ENCODE data around the gene PSAT1. TPM values are rescaled to one million over a fixed set of nuclear protein-coding genes. Genes with fewer than 3 reads are reported as not detected.

Gene PSAT1
- total and polyA plus RNA-seq, 2 experiments from 2014 or later = 120 to 149 TPM

GRCh38 chr9:78321505-78321904, 24.6 kb downstream of the PSAT1 start:
- 93% methylated on average over 7 of the region's 7 CpGs for WGBS (ENCODE audit: low lambda C conversion rate, missing lambda C conversion rate)
- TF ChIP-seq EZH2 (IDR thresholded peaks at IDR 0.05; ENCODE audit: borderline replicate concordance) (no peak), EZH2phosphoT487 (IDR thresholded peaks at IDR 0.05; ENCODE audit: low read depth, severe bottlenecking, unreplicated experiment) (no peak), CTCF (IDR thresholded peaks at IDR 0.05; ENCODE audit: poor library complexity) (no peak)
- H3K4me2 ChIP-seq = no peak overlapping the region
- H3K27ac ChIP-seq = no peak overlapping the region
- no peaks in the 10 kb centered on the region for H3K79me2 ChIP-seq
- no peak overlapping the region for H2AFZ ChIP-seq
- H3K4me1 ChIP-seq (ENCODE audit: insufficient read depth) = no peaks in the 10 kb centered on the region
- H3K9me3 ChIP-seq (ENCODE audit: low read depth) = no peaks in the 10 kb centered on the region
- no peaks in the 10 kb centered on the region for H3K36me3 ChIP-seq (replicated peaks; ENCODE audit: insufficient read depth, low read depth)
- no peaks in the 10 kb centered on the region for H3K27me3 ChIP-seq
- no peaks in the 10 kb centered on the region for H4K20me1 ChIP-seq (ENCODE audit: insufficient read depth, poor library complexity, severe bottlenecking)
- H3K9me2 ChIP-seq (replicated peaks; ENCODE audit: insufficient read depth) = no peaks in the 10 kb centered on the region
- H3K4me3 ChIP-seq = no peak overlapping the region
- DNase-seq (ENCODE audit: low spot score) = no peak

- Histone ChIP-seq H3K79me2 (no peaks in the 10 kb centered on the region), H3K27me3 (no peaks in the 10 kb centered on the region), H3K9me2 (replicated peaks; ENCODE audit: insufficient read depth) (no peaks in the 10 kb centered on the region), H2AFZ (no peak overlapping the region), H3K4me3 (no peak overlapping the region), H4K20me1 (ENCODE audit: insufficient read depth, poor library complexity, severe bottlenecking) (no peaks in the 10 kb centered on the region), H3K9me3 (ENCODE audit: low read depth) (no peaks in the 10 kb centered on the region), H3K4me2 (no peak overlapping the region), H3K4me1 (ENCODE audit: insufficient read depth) (no peaks in the 10 kb centered on the region), H3K27ac (no peak overlapping the region), H3K36me3 (replicated peaks; ENCODE audit: insufficient read depth, low read depth) (no peaks in the 10 kb centered on the region)
- WGBS (ENCODE audit: low lambda C conversion rate, missing lambda C conversion rate) = 97% methylated on average over 10 of the region's 10 CpGs
- no peak for TF ChIP-seq CTCF (IDR thresholded peaks at IDR 0.05; ENCODE audit: poor library complexity)
- no peak for TF ChIP-seq EZH2phosphoT487 (IDR thresholded peaks at IDR 0.05; ENCODE audit: low read depth, severe bottlenecking, unreplicated experiment)
- no peak for TF ChIP-seq EZH2 (IDR thresholded peaks at IDR 0.05; ENCODE audit: borderline replicate concordance)
- no peak for DNase-seq (ENCODE audit: low spot score)
Measured at GRCh38 chr9:78324068-78324650, 27.2 kb downstream of the PSAT1 start.

- 92% methylated on average over 8 of the region's 8 CpGs for WGBS (ENCODE audit: low lambda C conversion rate, missing lambda C conversion rate)
Measured at GRCh38 chr9:78324682-78325081, 27.8 kb downstream of the PSAT1 start.

More at GRCh38 chr9:78324682-78325081, 27.8 kb downstream of the PSAT1 start:
- H3K9me3 ChIP-seq (ENCODE audit: low read depth) = no peaks in the 10 kb centered on the region
- no peaks in the 10 kb centered on the region for H3K9me2 ChIP-seq (replicated peaks; ENCODE audit: insufficient read depth)
- H3K27me3 ChIP-seq = no peaks in the 10 kb centered on the region
- H3K36me3 ChIP-seq (replicated peaks; ENCODE audit: insufficient read depth, low read depth) = no peaks in the 10 kb centered on the region
- no peak overlapping the region for H3K4me3 ChIP-seq
- H3K4me1 ChIP-seq (ENCODE audit: insufficient read depth) = no peaks in the 10 kb centered on the region
- H3K4me2 ChIP-seq = no peak overlapping the region
- TF ChIP-seq CTCF (IDR thresholded peaks at IDR 0.05; ENCODE audit: poor library complexity) (no peak), EZH2 (IDR thresholded peaks at IDR 0.05; ENCODE audit: borderline replicate concordance) (no peak), EZH2phosphoT487 (IDR thresholded peaks at IDR 0.05; ENCODE audit: low read depth, severe bottlenecking, unreplicated experiment) (no peak)
- H2AFZ ChIP-seq = no peak overlapping the region
- H3K27ac ChIP-seq = peak overlapping the region; percentile 1
- H4K20me1 ChIP-seq (ENCODE audit: insufficient read depth, poor library complexity, severe bottlenecking) = no peaks in the 10 kb centered on the region
- no peaks in the 10 kb centered on the region for H3K79me2 ChIP-seq
- no peak for DNase-seq (ENCODE audit: low spot score)

Data from hepatocyte (in vitro differentiated cells).